Liver (tissue), 9 donors: ENCODE data around the gene GSTO2. TPM values are rescaled to one million over a fixed set of nuclear protein-coding genes. Genes with fewer than 3 reads are reported as not detected.

Experiments used
- DNase-seq: peaks from one replicate; pipeline ENCODE4 v3.0.0-alpha.2; 2017; ENCODE audit warnings: low spot score
- H3K27ac ChIP-seq, 2 donors: one replicate each; pipeline ENCODE4 v1.7.0; 2013; ENCODE audit warnings: inconsistent platforms in 2 of 2, low read length in 2 of 2, control low read depth in 1 of 2, low read depth in 1 of 2, mild to moderate bottlenecking in 1 of 2
- H3K27me3 ChIP-seq, 4 donors: one replicate each; pipeline versions ENCODE4 v1.6.1 to v1.7.0; 2013; ENCODE audit warnings: low read length in 3 of 4, inconsistent platforms in 1 of 4, mild to moderate bottlenecking in 1 of 4, moderate library complexity in 1 of 4; ENCODE audit not compliant: control insufficient read depth in 4 of 4, insufficient read depth in 4 of 4
- H3K36me3 ChIP-seq, 4 donors: one replicate each; pipeline versions ENCODE4 v1.6.1 to v1.7.0; 2013; ENCODE audit warnings: low read length in 3 of 4, mild to moderate bottlenecking in 3 of 4, low read depth in 1 of 4, moderate library complexity in 1 of 4; ENCODE audit not compliant: control insufficient read depth in 4 of 4, insufficient read depth in 3 of 4
- H3K4me1 ChIP-seq, 4 donors: one replicate each; pipeline versions ENCODE4 v1.6.1 to v1.7.0; 2013; ENCODE audit warnings: low read length in 3 of 4, mild to moderate bottlenecking in 3 of 4, moderate library complexity in 1 of 4; ENCODE audit not compliant: control insufficient read depth in 4 of 4, insufficient read depth in 4 of 4
- H3K4me3 ChIP-seq, 3 donors: one replicate each; pipeline versions ENCODE4 v1.6.1 to v1.7.0; 2013; ENCODE audit warnings: low read length in 3 of 3, control low read depth in 1 of 3, low read depth in 1 of 3, mild to moderate bottlenecking in 1 of 3
- H3K9ac ChIP-seq, 2 donors: one replicate each; pipeline ENCODE4 v1.7.0; 2013; ENCODE audit warnings: low read length in 2 of 2, mild to moderate bottlenecking in 2 of 2, moderate library complexity in 2 of 2, control low read depth in 1 of 2, low read depth in 1 of 2
- H3K9me3 ChIP-seq, 4 donors: one replicate each; pipeline versions ENCODE4 v1.6.1 to v1.7.0; 2013; ENCODE audit warnings: low read length in 3 of 4; ENCODE audit not compliant: control insufficient read depth in 4 of 4
- ATF3 ChIP-seq: IDR thresholded peaks from 2 replicates; pipeline ENCODE4 v1.6.1; 2016; ENCODE audit warnings: antibody characterized with exemption
- CTCF ChIP-seq: fragments of 150-350 bp; IDR thresholded peaks from 2 replicates; pipeline ENCODE4 v1.5.1; 2017; ENCODE audit warnings: improper control_type of control experiment, low read depth, low read length; ENCODE audit not compliant: missing input control
- EGR1 ChIP-seq, 2 donors: IDR thresholded peaks; 2 replicates each; pipeline ENCODE4 v1.6.1; 2016 to 2018; ENCODE audit warnings: antibody characterized with exemption in 2 of 2, low read depth in 2 of 2
- FOXA1 ChIP-seq: IDR thresholded peaks from 2 replicates; pipeline ENCODE4 v1.6.1; 2016; ENCODE audit warnings: antibody characterized with exemption
- FOXA2 ChIP-seq: IDR thresholded peaks from 2 replicates; pipeline ENCODE4 v1.6.1; 2016; ENCODE audit warnings: antibody characterized with exemption
- GABPA ChIP-seq, 2 donors: IDR thresholded peaks in 1 of 2; conservative IDR thresholded peaks in 1 of 2; 2 replicates each; pipeline ENCODE4 v1.6.1; 2016; ENCODE audit warnings: antibody characterized with exemption in 2 of 2, mild to moderate bottlenecking in 1 of 2, moderate library complexity in 1 of 2
- HNF4A ChIP-seq, 2 donors: conservative IDR thresholded peaks; 2 replicates each; pipeline ENCODE4 v1.6.1; 2016; ENCODE audit warnings: antibody characterized with exemption in 2 of 2, mild to moderate bottlenecking in 2 of 2
- HNF4G ChIP-seq: IDR thresholded peaks from 2 replicates; pipeline ENCODE4 v1.6.1; 2016; ENCODE audit warnings: antibody characterized with exemption
- JUND ChIP-seq, 2 donors: IDR thresholded peaks; 2 replicates each; pipeline ENCODE4 v1.6.1; 2016; ENCODE audit warnings: antibody characterized with exemption in 2 of 2
- MAX ChIP-seq: IDR thresholded peaks from 2 replicates; pipeline ENCODE4 v1.6.1; 2016; ENCODE audit warnings: antibody characterized with exemption
- NR2F2 ChIP-seq: IDR thresholded peaks from 2 replicates; pipeline ENCODE4 v1.6.1; 2016; ENCODE audit warnings: antibody characterized with exemption
- RAD21 ChIP-seq, 2 donors: IDR thresholded peaks; 2 replicates each; pipeline ENCODE4 v1.6.1; 2016; ENCODE audit warnings: antibody characterized with exemption in 2 of 2, mild to moderate bottlenecking in 2 of 2
- RXRA ChIP-seq, 2 donors: IDR thresholded peaks; 2 replicates each; pipeline ENCODE4 v1.6.1; 2017 to 2018; ENCODE audit warnings: antibody characterized with exemption in 2 of 2, mild to moderate bottlenecking in 1 of 2
- SP1 ChIP-seq: IDR thresholded peaks from 2 replicates; pipeline ENCODE4 v1.6.1; 2018; ENCODE audit warnings: antibody characterized with exemption, mild to moderate bottlenecking
- TAF1 ChIP-seq: conservative IDR thresholded peaks from 2 replicates; pipeline ENCODE4 v1.6.1; 2016; ENCODE audit warnings: antibody characterized with exemption, mild to moderate bottlenecking
- YY1 ChIP-seq: IDR thresholded peaks from 2 replicates; pipeline ENCODE4 v1.6.1; 2016; ENCODE audit warnings: antibody characterized with exemption, mild to moderate bottlenecking
- WGBS: extraction: QIAGEN DNeasy Blood & Tissue Kit; methylation state at CpG from one replicate; pipeline ENCODE4 v1.1.7; 2013; 5-methylcytosine and 5-hydroxymethylcytosine counted together
- polyA plus RNA-seq, 2 donors: library from polyadenylated mRNA; stranded (reverse) in 1 of 2; unstranded in 1 of 2; fragments of 200-250 nt in 1 of 2; fragments of >200 nt in 1 of 2; fragmentation: Nextera tagmentation in 1 of 2; extraction: Ambion mirVana in 1 of 2; gene quantifications; one replicate each; pipeline versions ENCODE4 v1.2.1 to v1.2.3, GENCODE V29; 2013 to 2015
- total RNA-seq, 2 donors: library from RNA; depleted of rRNA; stranded (reverse); fragments of >200 nt; gene quantifications; one replicate each; pipeline ENCODE4 v1.2.3, GENCODE V29; 2014
- TF ChIP-seq, protein P1 (sequence below): IDR thresholded peaks from 2 replicates; pipeline ENCODE4 v1.6.1; 2016; ENCODE audit warnings: antibody characterized with exemption, mild to moderate bottlenecking
- donor health status: healthy.
- donor health status: healthy.
- donor health status: healthy.
- donor health status: healthy.
- donor health status: healthy.

GSTO2 gene
- total and polyA plus RNA-seq, 4 donors: 1.0 to 4.6 (median 1.7) TPM

GRCh38 chr10:104300002-104300735 is 31.2 kb downstream of the GSTO2 start:
- Histone ChIP-seq H3K36me3 (no peaks in the 10 kb centered on the region), H3K27ac (peak overlapping the region; percentile 70 to 87), H3K27me3 (no peaks in the 10 kb centered on the region), H3K9ac (no peak overlapping the region), H3K4me1 (peaks cover 0 to 6% (median 3%) of the 10 kb centered on the region in 4 donors), H3K9me3 (no peaks in the 10 kb centered on the region), H3K4me3 (no peak overlapping the region)
- no peak for DNase-seq
- no peak for TF ChIP-seq MAX
- no peak for TF ChIP-seq FOXA2
- no peak for TF ChIP-seq YY1
- peak; percentile 63 to 68 for TF ChIP-seq RXRA (IDR thresholded peaks at IDR 0.05)
- TF ChIP-seq NR2F2: peak; percentile 87
- TF ChIP-seq SP1: peak; percentile 75
- TF ChIP-seq HNF4G: no peak
- WGBS: 72% methylated on average over 12 of the region's 12 CpGs

DNA sequence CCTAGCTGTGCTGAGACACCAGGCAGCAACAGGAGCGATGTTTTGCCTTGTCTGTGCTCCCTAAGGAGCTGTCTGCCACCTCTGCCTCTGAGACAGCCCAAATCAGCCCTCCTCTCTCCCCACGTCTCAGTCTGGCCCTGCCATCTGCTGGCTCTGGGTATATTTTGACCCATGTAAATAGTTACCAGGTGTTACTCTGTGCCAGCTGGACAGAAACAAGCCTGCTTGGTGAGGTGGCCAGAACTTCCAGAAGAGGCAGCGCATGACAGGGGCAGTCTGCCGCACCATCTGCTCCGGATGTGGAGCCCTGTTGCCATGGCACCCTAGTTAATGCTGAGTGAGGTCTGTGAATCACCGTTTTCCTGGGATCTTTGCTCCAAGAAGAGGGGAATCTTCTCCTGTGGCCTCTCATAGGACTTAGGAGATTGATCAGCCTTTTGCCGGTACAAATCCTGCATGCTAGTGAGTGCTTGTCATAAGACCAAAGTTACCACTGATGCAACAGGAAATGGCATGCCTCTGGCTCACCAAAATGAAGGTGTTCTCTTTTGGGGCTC is 31.8 kb downstream of the GSTO2 start:
- no peak for DNase-seq
- 43% methylated on average over 7 of the region's 7 CpGs for WGBS
- no peak for TF ChIP-seq CTCF
- TF ChIP-seq RAD21 (IDR thresholded peaks at IDR 0.05): peak; percentile 19 to 37
- TF ChIP-seq EGR1 (IDR thresholded peaks at IDR 0.05; ENCODE audit: low read depth in 2 of 2): no peak
- TF ChIP-seq JUND (IDR thresholded peaks at IDR 0.05): no peak

DNA sequence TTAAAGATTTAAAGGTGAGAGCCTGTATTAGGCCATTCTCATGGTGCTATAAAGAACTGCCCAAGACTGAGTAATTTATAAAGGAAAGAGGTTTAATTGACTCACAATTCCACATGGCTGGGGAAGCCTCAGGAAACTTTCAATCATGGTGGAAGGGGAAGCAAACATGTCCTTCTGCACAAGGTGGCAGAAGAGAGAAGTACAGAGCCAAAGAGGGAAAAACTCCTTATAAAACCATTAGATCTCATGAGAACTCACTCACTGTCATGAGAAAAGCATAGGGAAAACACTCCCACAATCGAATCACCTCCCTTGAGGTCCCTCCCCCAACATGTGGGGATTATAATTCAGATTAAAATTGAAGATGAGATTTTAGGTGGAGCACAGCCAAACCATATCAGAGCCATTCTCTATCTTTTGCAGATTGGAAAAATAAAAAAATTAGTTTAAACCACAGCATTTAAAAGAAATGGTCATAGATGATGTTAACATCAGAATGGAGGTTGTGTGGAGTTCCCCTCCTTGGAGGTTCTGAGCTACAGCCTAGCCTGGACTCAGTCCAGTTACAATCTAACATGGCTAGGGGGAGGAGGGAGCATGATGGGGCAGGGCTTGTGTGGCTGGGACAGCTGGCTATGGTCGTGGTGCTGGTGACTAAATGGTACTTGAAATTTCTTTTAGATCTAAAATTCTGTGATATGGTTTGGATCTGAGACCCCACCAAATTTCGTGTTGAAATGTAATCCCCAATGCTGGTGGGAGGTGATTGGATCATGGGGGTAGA is 33.1 kb downstream of the GSTO2 start:
- no peaks in the 10 kb centered on the region for H3K36me3 ChIP-seq
- H3K9me3 ChIP-seq: no peaks in the 10 kb centered on the region
- peaks cover 0 to 12% (median 4%) of the 10 kb centered on the region in 4 donors for H3K4me1 ChIP-seq
- DNase-seq: no peak
- no peak overlapping the region for H3K9ac ChIP-seq
- H3K27ac ChIP-seq: no peak overlapping the region
- no peak overlapping the region for H3K4me3 ChIP-seq
- no peaks in the 10 kb centered on the region for H3K27me3 ChIP-seq
- WGBS: 82% methylated on average over 3 of the region's 3 CpGs
- TF ChIP-seq GABPA (IDR thresholded peaks at IDR 0.05 in 1 of 2, conservative IDR thresholded peaks at IDR 0.05 in 1 of 2): no peak
- no peak for TF ChIP-seq FOXA1
- TF ChIP-seq TAF1: no peak
- TF ChIP-seq YY1: no peak
- TF ChIP-seq HNF4A (conservative IDR thresholded peaks at IDR 0.05): no peak
- TF ChIP-seq FOXA2: no peak
- TF ChIP-seq, protein P1, sequence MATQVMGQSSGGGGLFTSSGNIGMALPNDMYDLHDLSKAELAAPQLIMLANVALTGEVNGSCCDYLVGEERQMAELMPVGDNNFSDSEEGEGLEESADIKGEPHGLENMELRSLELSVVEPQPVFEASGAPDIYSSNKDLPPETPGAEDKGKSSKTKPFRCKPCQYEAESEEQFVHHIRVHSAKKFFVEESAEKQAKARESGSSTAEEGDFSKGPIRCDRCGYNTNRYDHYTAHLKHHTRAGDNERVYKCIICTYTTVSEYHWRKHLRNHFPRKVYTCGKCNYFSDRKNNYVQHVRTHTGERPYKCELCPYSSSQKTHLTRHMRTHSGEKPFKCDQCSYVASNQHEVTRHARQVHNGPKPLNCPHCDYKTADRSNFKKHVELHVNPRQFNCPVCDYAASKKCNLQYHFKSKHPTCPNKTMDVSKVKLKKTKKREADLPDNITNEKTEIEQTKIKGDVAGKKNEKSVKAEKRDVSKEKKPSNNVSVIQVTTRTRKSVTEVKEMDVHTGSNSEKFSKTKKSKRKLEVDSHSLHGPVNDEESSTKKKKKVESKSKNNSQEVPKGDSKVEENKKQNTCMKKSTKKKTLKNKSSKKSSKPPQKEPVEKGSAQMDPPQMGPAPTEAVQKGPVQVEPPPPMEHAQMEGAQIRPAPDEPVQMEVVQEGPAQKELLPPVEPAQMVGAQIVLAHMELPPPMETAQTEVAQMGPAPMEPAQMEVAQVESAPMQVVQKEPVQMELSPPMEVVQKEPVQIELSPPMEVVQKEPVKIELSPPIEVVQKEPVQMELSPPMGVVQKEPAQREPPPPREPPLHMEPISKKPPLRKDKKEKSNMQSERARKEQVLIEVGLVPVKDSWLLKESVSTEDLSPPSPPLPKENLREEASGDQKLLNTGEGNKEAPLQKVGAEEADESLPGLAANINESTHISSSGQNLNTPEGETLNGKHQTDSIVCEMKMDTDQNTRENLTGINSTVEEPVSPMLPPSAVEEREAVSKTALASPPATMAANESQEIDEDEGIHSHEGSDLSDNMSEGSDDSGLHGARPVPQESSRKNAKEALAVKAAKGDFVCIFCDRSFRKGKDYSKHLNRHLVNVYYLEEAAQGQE: no peak
- no peak for TF ChIP-seq SP1
- TF ChIP-seq EGR1 (IDR thresholded peaks at IDR 0.05; ENCODE audit: low read depth in 2 of 2): no peak
- no peak for TF ChIP-seq RAD21 (IDR thresholded peaks at IDR 0.05)
- no peak for TF ChIP-seq RXRA (IDR thresholded peaks at IDR 0.05)
- no peak for TF ChIP-seq CTCF
- TF ChIP-seq HNF4G: no peak
- no peak for TF ChIP-seq NR2F2
- TF ChIP-seq JUND (IDR thresholded peaks at IDR 0.05): no peak
- TF ChIP-seq ATF3: no peak

More for the DNA sequence above, 31.8 kb downstream of the GSTO2 start:
- Histone ChIP-seq H3K9me3 (no peaks in the 10 kb centered on the region), H3K9ac (no peak overlapping the region), H3K4me1 (peaks cover 0 to 10% (median 4%) of the 10 kb centered on the region in 4 donors), H3K27me3 (no peaks in the 10 kb centered on the region), H3K36me3 (no peaks in the 10 kb centered on the region), H3K4me3 (no peak overlapping the region), H3K27ac (peak overlapping the region; percentile 29 to 87)
